ENCODE results near the gene APOL5.
"Not testable (repeated sequence)": the region's sequence is repeated elsewhere in the genome, so short reads cannot be mapped to it uniquely, and the experiment has no call there.

GRCh38 chr22:35676065-35676464, 41.6 kb upstream of the APOL5 start:
- not testable (repeated sequence) for TF ChIP-seq CTCF (IDR thresholded peaks at IDR 0.05); ELF4 (CRISPR knock-in tag; IDR thresholded peaks at IDR 0.05; ENCODE audit: low read depth); IRF2 (CRISPR knock-in tag; IDR thresholded peaks at IDR 0.05; ENCODE audit: borderline replicate concordance, low read depth); CREB1 (CRISPR knock-in tag; IDR thresholded peaks at IDR 0.05)
